Ovary (tissue), 3 donors: ENCODE data around the gene SYT14.

Source experiments
- EP300 ChIP-seq: sonication (generic); formaldehyde crosslinking; IDR thresholded peaks from one replicate; pipeline ENCODE4 v1.6.1; 2017; ENCODE audit warnings: antibody characterized with exemption
- POLR2A ChIP-seq: fragments of 450-650 bp; IDR thresholded peaks from one replicate; pipeline ENCODE4 v1.6.1; 2017; ENCODE audit warnings: antibody characterized with exemption, mild to moderate bottlenecking, moderate library complexity
- TF ChIP-seq, protein P1 (sequence below), 3 donors: fragments of 450-650 bp in 2 of 3; fragments of 200-600 bp in 1 of 3; IDR thresholded peaks; one replicate each; pipeline versions ENCODE4 v1.5.1 to v1.8.0; 2016 to 2022; ENCODE audit warnings: antibody characterized with exemption in 3 of 3, mild to moderate bottlenecking in 1 of 3
- donor health status: DM: no; HTN: no; CAD: no.

- TF ChIP-seq, protein P1, sequence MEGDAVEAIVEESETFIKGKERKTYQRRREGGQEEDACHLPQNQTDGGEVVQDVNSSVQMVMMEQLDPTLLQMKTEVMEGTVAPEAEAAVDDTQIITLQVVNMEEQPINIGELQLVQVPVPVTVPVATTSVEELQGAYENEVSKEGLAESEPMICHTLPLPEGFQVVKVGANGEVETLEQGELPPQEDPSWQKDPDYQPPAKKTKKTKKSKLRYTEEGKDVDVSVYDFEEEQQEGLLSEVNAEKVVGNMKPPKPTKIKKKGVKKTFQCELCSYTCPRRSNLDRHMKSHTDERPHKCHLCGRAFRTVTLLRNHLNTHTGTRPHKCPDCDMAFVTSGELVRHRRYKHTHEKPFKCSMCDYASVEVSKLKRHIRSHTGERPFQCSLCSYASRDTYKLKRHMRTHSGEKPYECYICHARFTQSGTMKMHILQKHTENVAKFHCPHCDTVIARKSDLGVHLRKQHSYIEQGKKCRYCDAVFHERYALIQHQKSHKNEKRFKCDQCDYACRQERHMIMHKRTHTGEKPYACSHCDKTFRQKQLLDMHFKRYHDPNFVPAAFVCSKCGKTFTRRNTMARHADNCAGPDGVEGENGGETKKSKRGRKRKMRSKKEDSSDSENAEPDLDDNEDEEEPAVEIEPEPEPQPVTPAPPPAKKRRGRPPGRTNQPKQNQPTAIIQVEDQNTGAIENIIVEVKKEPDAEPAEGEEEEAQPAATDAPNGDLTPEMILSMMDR (IDR thresholded peaks at IDR 0.05), result no peak
- no peak for TF ChIP-seq EP300
- TF ChIP-seq POLR2A, result no peak
Measured at GRCh38 chr1:210081494-210081893, 143.5 kb downstream of the SYT14 start.
